Breast epithelium (tissue), 4 donors: ENCODE measurements around the gene LCN10. TPM values are rescaled to one million over a fixed set of nuclear protein-coding genes. Genes with fewer than 3 reads are reported as not detected.

ENCODE experiments used
- DNase-seq, 2 donors: peaks; one replicate each; pipeline ENCODE4 v3.0.0-alpha.2; 2019; ENCODE audit warnings: low spot score in 2 of 2
- H3K27ac ChIP-seq, 2 donors: fragments of 200-600 bp; sonication (generic) in 1 of 2; one replicate each; pipeline ENCODE4 v1.5.1; 2016 to 2019; ENCODE audit warnings: mild to moderate bottlenecking in 1 of 2
- H3K27me3 ChIP-seq, 2 donors: fragments of 200-600 bp; sonication (generic) in 1 of 2; one replicate each; pipeline versions ENCODE4 v1.5.1 to v1.6.0; 2017 to 2019; ENCODE audit warnings: control low read depth in 1 of 2, mild to moderate bottlenecking in 1 of 2
- H3K36me3 ChIP-seq: fragments of 200-600 bp; one replicate; pipeline ENCODE4 v1.5.1; 2019
- H3K4me1 ChIP-seq, 2 donors: fragments of 200-600 bp; sonication (generic); one replicate each; pipeline ENCODE4 v1.5.1; 2016 to 2019; ENCODE audit warnings: control low read depth in 1 of 2
- H3K4me3 ChIP-seq, 3 donors: fragments of 200-600 bp; sonication (generic); 1 replicate in 2 of 3; 2 replicates in 1 of 3; pipeline ENCODE4 v1.5.1; 2016 to 2019; ENCODE audit warnings: mild to moderate bottlenecking in 3 of 3, moderate library complexity in 2 of 3
- H3K9me3 ChIP-seq, 2 donors: fragments of 200-600 bp; sonication (generic) in 1 of 2; one replicate each; pipeline ENCODE4 v1.5.1; 2016 to 2019; ENCODE audit warnings: control low read depth in 1 of 2
- POLR2A ChIP-seq: fragments of 450-650 bp; IDR thresholded peaks from one replicate; pipeline ENCODE4 v1.6.1; 2016; ENCODE audit warnings: antibody characterized with exemption, mild to moderate bottlenecking, moderate library complexity
- POLR2AphosphoS5 ChIP-seq, 3 donors: sonication (generic); formaldehyde crosslinking; IDR thresholded peaks; one replicate each; pipeline ENCODE4 v1.6.1; 2017; ENCODE audit warnings: antibody characterized with exemption in 3 of 3
- intact Hi-C: fragments of 100-400 bp; cut with DNase I; formaldehyde crosslinking; loops from one replicate; pipeline ENCODE4 v1.15.1; 2023; ENCODE audit warnings: low total_unique reads
- total RNA-seq, 3 donors: library from RNA; depleted of rRNA; stranded (reverse); fragments of >200 nt; gene quantifications; one replicate each; pipeline ENCODE4 v1.1.0, GENCODE V29; 2016
- TF ChIP-seq, protein P1 (sequence below), 3 donors: fragments of 450-650 bp; IDR thresholded peaks; one replicate each; pipeline ENCODE4 v1.5.1; 2016 to 2017; ENCODE audit warnings: antibody characterized with exemption in 3 of 3, mild to moderate bottlenecking in 3 of 3, moderate library complexity in 3 of 3

Gene LCN10
- total RNA-seq, 3 donors from 2014 or later: 0.73 to 6.9 (median 6.7) TPM

DNA sequence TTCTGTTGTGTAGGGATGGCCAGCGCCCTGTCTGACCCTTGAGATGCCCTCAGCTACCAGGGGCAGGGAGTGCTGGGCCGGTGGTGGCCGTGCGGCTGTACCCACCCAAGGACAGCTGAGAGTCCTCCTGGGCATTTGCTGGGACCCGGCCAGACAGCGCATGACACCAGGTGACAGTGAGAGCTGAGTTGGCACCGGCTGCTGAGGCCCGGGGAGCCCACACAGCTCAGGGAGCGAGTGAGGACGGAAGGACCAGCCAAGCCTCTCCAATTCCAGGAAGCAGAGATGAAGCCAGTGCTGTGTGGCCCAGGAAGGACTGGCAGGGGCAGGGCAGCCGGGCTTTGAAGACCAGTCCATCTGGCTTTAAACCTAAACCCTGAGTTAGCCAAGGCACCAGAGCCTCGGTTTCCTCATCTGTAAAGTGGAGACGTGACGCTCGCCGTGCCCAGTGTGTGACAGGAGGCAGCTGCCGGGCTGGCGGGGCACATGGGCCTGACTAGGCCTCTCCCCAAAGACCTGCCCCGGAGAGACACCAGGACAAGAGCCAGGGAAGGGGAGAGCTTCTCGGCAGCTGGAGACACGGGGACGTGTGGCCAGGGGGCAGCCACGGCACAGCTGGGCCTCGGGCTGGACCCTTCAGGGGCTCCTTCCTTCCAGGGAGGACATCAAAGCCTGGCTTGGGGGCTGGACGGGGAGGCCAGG is 52.5 kb downstream of the LCN10 start:
- Histone ChIP-seq H3K4me3 (no peak overlapping the region), H3K27me3 (no peaks in the 10 kb centered on the region), H3K27ac (peak overlapping the region; percentile 64 to 79), H3K36me3 (no peaks in the 10 kb centered on the region), H3K9me3 (no peaks in the 10 kb centered on the region), H3K4me1 (peaks cover 8 to 10% of the 10 kb centered on the region in 2 donors)
- no peak for DNase-seq
- intact Hi-C loops: no loop called here
- TF ChIP-seq, protein P1, sequence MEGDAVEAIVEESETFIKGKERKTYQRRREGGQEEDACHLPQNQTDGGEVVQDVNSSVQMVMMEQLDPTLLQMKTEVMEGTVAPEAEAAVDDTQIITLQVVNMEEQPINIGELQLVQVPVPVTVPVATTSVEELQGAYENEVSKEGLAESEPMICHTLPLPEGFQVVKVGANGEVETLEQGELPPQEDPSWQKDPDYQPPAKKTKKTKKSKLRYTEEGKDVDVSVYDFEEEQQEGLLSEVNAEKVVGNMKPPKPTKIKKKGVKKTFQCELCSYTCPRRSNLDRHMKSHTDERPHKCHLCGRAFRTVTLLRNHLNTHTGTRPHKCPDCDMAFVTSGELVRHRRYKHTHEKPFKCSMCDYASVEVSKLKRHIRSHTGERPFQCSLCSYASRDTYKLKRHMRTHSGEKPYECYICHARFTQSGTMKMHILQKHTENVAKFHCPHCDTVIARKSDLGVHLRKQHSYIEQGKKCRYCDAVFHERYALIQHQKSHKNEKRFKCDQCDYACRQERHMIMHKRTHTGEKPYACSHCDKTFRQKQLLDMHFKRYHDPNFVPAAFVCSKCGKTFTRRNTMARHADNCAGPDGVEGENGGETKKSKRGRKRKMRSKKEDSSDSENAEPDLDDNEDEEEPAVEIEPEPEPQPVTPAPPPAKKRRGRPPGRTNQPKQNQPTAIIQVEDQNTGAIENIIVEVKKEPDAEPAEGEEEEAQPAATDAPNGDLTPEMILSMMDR (IDR thresholded peaks at IDR 0.05): no peak
- no peak for TF ChIP-seq POLR2A
- no peak for TF ChIP-seq POLR2AphosphoS5 (IDR thresholded peaks at IDR 0.05)

DNA sequence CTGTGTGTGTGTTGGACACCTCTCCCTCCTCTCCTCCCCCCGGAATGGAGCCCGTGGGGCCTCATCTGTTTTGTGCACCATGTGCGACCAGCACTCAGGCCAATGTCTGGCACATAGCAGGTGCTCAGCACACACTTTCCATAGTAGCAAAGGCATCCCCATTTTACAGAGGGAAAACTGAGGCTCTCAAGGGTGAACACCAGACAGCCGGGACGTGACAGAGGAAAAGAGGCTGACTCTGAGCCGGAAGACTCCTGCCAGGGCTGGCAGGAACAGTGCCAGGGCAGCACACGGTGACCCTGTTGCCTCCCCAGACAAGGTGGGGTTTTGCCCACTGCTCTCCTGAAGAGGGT is 53.7 kb downstream of the LCN10 start:
- H3K9me3 ChIP-seq: no peaks in the 10 kb centered on the region
- no peak overlapping the region for H3K4me3 ChIP-seq
- no peaks in the 10 kb centered on the region for H3K36me3 ChIP-seq
- no peak for DNase-seq
- TF ChIP-seq, protein P1 (IDR thresholded peaks at IDR 0.05): no peak
- TF ChIP-seq POLR2A (no peak), POLR2AphosphoS5 (IDR thresholded peaks at IDR 0.05) (no peak)
- H3K4me1 ChIP-seq: peaks cover 8 to 10% of the 10 kb centered on the region in 2 donors
- intact Hi-C loops: no loop called here
- H3K27ac ChIP-seq: peak overlapping the region in 1 of 2 donors; percentile 64
- H3K27me3 ChIP-seq: no peaks in the 10 kb centered on the region

DNA sequence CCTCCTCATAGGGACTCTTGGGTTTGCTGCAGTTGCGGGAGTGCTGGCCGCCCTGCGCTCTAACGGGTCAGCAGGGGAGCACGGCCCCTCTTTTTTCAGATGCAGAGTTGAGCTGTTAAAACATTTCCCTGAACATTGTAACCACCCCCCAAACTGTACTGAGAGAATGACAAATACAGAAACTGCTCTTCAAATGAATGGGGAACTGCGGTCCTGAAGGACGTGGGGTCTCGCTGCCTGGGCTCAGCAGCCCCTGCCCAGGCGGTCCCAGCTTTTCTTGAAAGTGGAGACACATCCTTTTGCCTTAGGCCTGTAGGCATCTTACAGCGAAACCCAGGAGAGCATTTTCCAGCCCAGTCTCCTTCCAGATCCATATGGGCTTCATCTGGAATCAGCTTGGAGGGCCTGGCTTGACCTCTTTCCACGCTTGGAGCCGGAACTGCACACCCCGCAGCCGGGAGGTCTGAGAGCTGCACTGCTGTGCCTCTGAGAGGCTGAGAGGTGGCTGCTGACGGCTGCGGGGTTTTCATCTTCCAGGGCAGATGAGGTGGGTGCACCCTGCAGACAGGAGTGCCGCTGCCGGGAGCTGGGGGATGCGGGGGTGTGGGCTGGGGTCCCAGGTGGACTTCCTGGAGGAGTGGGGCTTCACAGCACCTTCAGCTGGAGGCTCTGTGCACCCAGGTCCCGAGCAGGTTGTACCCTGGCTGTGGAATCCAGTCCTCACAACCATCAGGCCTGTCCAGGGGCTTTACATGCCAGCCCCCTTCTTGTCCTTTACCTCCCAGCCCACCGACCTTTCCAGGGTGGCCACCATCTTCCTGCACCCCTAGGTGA is 54.2 kb downstream of the LCN10 start:
- H3K9me3 ChIP-seq: no peaks in the 10 kb centered on the region
- peak overlapping the region; percentile 81 to 87 for H3K27ac ChIP-seq
- intact Hi-C loops: no loop called here
- H3K27me3 ChIP-seq: no peaks in the 10 kb centered on the region
- no peak overlapping the region for H3K4me3 ChIP-seq
- no peaks in the 10 kb centered on the region for H3K36me3 ChIP-seq
- H3K4me1 ChIP-seq: peaks cover 8 to 10% of the 10 kb centered on the region in 2 donors
- TF ChIP-seq, protein P1 (IDR thresholded peaks at IDR 0.05): no peak
- TF ChIP-seq POLR2A: no peak
- no peak for TF ChIP-seq POLR2AphosphoS5 (IDR thresholded peaks at IDR 0.05)
- no peak for DNase-seq

Other genes starting within 250 kb of the LCN10 start
- 10 to 100 TPM; 12.6 to 33.8 (median 21.1) TPM for gene NOTCH1, start 196.9 kb downstream of the LCN10 start, total RNA-seq
- gene EGFL7, start 80.0 kb downstream of the LCN10 start, total RNA-seq: 100 to 1,000 TPM in 1 of 3 donors, 10 to 100 TPM in 2; 48.9 to 138 (median 53.4) TPM
- gene AGPAT2, start 55.5 kb downstream of the LCN10 start, total RNA-seq: 100 to 1,000 TPM; 106 to 551 (median 110) TPM
- 1 to 10 TPM; 4.8 to 8.2 (median 5.6) TPM for gene DIPK1B, start 30.4 kb downstream of the LCN10 start, total RNA-seq
- 10 to 100 TPM in 1 of 3 donors, 1 to 10 TPM in 2; 4.1 to 12.2 (median 9.5) TPM for gene LCN6, start 5.6 kb upstream of the LCN10 start, total RNA-seq
- not detected for gene LCN8, start 15.3 kb upstream of the LCN10 start, total RNA-seq
- not detected for gene LCN15, start 21.6 kb upstream of the LCN10 start, total RNA-seq
- gene TMEM141, start 48.4 kb upstream of the LCN10 start, total RNA-seq: 100 to 1,000 TPM in 2 of 3 donors, 10 to 100 TPM in 1; 85.8 to 121 (median 103) TPM
- 1 to 10 TPM in 2 of 3 donors, under 1 TPM in 1; 0.64 to 5.7 (median 5.6) TPM for gene CCDC183, start 53.4 kb upstream of the LCN10 start, total RNA-seq
- gene RABL6, start 65.0 kb upstream of the LCN10 start, total RNA-seq: 10 to 100 TPM; 38.2 to 51.5 (median 41.3) TPM
- gene AJM1, start 99.5 kb upstream of the LCN10 start, total RNA-seq: 1 to 10 TPM; 1.0 to 2.3 (median 1.1) TPM
- 10 to 100 TPM; 43.2 to 70.8 (median 52.5) TPM for gene PHPT1, start 106.5 kb upstream of the LCN10 start, total RNA-seq
- gene MAMDC4, start 109.4 kb upstream of the LCN10 start, total RNA-seq: 1 to 10 TPM in 2 of 3 donors, under 1 TPM in 1; 0.64 to 5.6 (median 3.4) TPM
- 100 to 1,000 TPM; 334 to 365 (median 365) TPM for gene EDF1, start 123.4 kb upstream of the LCN10 start, total RNA-seq
- gene TRAF2, start 143.6 kb upstream of the LCN10 start, total RNA-seq: 1 to 10 TPM; 3.4 to 8.9 (median 8.5) TPM
- gene FBXW5, start 201.8 kb upstream of the LCN10 start, total RNA-seq: 100 to 1,000 TPM; 103 to 183 (median 126) TPM
- not detected for gene C8G, start 202.3 kb upstream of the LCN10 start, total RNA-seq
- 1 to 10 TPM in 2 of 3 donors, not detected in 1; 1.8 to 5.6 TPM for gene LCN12, start 209.3 kb upstream of the LCN10 start, total RNA-seq
- 10 to 100 TPM; 46.7 to 72.6 (median 48.2) TPM for gene PTGDS, start 234.6 kb upstream of the LCN10 start, total RNA-seq
- under 1 TPM in 2 of 3 donors, not detected in 1; 0.16 to 0.29 TPM for gene LCNL1, start 240.1 kb upstream of the LCN10 start, total RNA-seq
- gene PAXX, start 249.5 kb upstream of the LCN10 start, total RNA-seq: 10 to 100 TPM; 24.6 to 66.2 (median 49.2) TPM